Glomerular visceral epithelial cell (primary cell): ENCODE results near the gene PDAP1.
"Not testable (repeated sequence)": the region's sequence is repeated elsewhere in the genome, so short reads cannot be mapped to it uniquely, and the experiment has no call there.

ENCODE experiments used
- DNase-seq: peaks from one replicate; pipeline ENCODE4 v3.0.0-alpha.2; 2016; ENCODE audit errors: extremely low spot score

Gene PDAP1, protein sequence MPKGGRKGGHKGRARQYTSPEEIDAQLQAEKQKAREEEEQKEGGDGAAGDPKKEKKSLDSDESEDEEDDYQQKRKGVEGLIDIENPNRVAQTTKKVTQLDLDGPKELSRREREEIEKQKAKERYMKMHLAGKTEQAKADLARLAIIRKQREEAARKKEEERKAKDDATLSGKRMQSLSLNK

DNA sequence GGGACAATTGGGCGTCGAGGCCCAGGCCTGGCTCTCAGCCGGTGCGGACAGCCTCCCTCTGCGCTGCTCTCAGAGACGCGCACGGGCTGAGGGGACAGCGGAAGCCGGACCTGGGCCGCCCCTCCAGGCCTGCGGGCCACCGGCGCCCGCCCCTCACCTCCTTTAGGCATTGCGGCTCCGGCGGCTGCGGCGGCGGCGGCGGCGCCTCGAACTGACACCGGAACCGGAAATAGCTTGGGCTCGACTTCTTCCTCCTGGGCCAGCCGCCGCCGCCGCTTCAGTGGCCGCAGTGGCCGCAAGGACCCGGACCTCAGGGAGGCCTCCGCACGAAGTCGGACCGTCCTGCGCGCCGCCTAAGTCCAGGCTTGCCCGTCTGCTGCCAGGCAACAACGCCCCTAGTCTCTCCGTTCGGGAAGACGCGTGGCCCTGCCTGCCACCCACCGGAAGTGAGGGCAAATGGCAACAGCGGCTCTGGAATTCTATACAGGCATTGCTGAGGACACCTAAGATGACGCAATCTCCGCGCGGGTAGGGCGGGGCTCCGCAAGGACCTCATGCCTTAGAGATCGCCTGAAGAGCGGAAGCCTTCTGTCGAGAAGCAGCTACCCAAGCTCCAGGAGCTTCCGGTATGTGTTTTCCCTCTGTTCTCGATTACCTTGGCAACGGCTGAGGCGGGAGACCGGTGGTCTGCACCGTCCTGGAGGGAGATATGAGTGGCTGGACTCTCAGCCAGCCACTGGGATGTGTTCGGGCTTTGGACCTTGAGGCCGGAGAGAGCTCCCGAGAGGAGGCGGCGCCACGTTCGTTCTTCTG lies at the start of gene PDAP1, which contains the start of gene BUD31:
Gene PDAP1, minus strand, starts transcription at position 219 of the 813 bp plus-strand sequence. Its CDS starts 49 bp downstream, at position 170.
Gene BUD31, plus strand, starts transcription at position 591 of the 813 bp plus-strand sequence. CDS start 2,124 bp downstream, outside the sequence.
- DNase-seq, result peak; percentile 93

DNA sequence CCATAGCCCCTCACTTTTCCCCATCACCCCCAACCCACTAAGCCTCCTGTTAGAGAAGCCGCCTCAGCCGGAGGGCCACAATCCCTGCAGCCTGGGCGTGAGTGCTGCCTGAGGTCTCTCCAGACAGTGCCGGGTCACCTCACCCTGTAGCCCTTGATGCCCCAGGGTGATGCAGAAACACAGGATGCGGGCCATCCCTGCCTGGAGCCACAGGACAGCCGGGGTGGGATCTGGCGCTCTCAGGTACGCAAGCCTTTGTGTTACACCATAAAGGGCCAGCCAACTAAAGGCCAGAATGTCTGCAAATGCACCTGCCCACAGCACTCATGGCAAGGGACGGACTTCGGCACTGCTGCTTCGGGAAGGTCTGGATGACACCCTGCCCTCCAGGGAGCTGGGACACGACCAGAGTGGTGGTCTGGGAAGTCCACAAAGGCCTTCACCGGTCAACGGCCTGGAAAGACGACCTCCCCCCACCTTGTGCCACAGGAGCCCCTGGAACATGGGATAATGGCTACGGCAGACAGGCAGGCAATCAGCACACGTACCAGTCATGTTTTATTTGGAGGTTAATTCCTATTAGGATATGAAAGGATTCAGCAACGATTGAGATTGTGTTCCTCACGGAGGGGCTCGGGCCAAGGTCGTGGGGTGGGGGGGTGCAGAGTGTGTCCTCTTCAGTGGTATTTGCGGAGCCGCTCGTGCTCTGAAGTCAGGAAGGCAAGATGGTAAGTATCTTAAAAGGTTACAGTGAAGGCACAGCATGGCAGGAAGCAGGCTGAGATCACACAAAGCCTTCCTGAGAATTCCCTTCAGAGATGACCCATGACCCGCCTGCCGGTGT lies 49.5 kb upstream of the PDAP1 start:
- DNase-seq, result no peak

DNA sequence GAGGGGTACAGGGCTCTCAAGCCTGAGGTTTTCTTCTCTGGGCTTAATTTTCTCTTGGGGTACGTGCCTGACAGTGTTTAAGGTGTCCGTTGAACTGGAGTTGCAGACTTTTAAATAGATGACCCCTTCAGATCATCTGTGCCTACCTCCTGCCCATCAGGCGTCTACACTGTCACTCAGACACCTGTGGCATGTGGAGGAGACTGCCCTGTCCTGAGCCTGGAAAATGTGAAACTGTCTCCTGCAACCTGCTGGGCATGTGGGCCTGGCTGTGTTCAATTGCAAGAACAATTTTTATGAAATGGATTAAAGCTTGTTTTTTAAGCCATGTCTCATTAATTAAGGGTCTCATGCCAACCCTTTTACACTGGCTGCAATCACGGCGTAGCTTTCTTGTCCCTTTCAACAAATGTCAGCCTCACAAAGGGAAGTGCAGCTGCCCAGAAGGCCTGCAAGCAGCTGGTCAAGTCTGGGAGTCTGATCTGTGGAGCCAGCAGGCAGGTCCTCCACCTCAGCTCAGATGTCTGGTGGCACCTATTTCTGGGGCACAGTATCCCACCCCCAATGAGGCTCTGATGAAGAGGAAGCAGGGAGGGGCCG lies 48.8 kb upstream of the PDAP1 start:
- DNase-seq, result no peak

DNA sequence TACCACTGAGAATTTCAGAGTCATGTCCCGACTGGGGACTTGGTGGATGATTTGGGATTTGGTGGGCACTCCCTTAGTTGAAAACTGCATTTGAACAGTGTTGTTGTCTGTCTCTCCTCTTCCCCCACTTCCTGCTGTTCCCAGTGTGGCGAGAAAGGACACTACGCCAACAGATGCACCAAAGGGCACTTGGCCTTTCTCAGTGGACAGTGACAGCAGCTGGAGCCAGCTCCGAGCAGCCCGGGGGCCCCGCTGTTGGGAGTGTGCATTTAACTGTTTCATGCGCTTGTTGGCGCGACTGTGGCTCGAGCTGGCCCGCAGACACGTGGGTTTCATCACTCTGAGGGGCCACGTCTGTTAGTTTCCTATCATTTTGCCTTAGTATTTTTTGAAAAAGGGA lies 47.9 kb upstream of the PDAP1 start:
- no peak for DNase-seq

DNA sequence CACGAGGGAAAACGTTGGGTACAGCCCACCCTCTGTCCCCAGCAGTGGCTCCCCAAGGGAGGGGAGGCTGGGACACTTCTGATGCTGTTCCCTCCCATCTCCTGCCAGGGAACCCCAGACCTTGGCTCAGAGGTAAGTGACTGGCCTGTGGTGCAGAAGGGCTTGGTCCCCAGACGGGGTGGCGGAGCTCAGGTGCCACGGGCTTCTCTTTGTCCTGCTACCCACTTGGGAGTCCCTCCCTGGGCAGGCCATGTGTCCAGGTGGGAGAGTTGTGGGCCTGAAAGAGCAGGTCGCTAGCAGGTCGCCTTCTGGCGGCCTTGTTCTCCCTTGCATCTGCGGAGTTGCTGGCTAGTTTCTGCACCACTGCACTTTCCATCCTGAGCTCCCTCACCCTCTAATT lies 47.5 kb upstream of the PDAP1 start:
- no peak for DNase-seq

DNA sequence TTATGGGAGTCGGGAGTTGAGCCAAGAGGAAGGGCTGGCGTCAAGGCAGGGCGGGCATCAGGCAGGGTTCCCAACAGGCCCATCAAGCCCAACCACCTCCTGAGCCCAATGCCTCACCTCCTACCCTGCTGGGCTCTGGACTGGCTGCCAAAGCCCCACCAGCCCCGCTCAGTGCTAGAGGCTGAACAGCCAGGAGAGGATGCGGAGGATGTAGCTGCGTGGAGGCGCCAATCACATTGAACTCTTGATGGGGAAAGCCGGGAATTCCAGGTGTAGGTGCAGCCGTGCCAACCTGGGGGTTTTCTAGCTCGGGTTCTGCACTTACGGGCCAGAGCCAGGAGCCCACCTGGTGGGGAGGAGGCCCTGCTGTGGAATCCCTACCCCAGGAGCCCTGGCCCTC lies 44.7 kb upstream of the PDAP1 start:
- DNase-seq, result no peak

DNA sequence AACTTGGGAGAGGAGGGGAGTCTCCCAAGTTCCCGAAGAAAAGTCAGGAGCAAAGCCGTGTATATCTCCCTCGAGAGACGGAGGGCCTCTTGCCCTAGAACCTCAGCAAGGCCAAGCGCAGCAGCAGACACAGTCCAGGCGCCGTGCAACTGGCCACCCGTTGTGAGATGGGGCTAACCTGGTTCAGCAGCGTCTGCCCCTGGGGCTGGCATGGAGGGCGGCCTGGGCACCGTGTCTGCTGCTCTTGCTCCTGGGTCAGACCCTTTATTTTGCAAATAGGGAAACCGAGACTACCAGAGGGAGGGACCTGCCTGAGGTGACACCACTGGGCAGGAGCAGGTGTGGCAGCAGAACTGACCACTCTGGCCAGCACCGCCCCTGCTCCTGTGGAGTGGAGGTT lies 44.1 kb upstream of the PDAP1 start:
- DNase-seq, result no peak

DNA sequence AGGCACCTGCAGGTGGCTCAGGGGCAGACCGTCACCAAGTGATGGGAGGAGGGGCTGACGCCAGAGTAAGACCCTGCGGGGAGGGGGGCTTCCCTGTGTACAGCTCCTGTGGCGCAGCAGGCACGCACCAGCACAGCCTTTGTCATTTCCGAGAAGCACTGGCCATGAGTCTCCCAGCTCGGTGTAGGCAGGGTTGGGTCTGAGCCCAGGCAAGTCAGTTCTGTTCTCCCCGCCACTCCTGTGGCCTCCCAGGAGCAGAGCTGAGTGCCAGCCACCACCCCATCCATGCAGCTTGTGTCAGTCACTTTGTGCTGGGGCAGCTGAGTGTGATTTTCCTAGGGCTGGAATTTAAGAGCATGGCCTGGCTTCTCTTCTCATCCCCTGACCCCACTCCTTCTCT lies 43.5 kb upstream of the PDAP1 start:
- DNase-seq, result no peak

DNA sequence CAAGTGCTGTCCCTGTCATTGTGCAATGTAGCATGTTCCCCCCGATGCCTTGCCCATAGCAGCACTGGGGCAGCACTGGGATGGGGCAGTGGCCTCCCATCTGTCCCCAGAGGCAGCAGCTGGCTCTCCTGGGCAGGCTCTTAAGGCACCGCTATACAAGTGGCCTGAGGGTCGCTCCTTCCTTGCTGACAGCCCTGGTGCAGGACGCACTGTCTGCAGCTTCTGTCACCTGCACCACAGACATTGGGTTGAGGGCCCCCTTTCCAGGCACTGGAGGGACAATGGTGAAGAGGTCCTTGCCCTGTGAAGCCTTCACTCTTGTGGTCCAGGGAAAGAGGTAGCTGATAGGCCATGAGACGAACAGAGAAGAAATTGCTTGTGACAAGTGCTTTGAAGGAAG lies 40.9 kb upstream of the PDAP1 start:
- no peak for DNase-seq

DNA sequence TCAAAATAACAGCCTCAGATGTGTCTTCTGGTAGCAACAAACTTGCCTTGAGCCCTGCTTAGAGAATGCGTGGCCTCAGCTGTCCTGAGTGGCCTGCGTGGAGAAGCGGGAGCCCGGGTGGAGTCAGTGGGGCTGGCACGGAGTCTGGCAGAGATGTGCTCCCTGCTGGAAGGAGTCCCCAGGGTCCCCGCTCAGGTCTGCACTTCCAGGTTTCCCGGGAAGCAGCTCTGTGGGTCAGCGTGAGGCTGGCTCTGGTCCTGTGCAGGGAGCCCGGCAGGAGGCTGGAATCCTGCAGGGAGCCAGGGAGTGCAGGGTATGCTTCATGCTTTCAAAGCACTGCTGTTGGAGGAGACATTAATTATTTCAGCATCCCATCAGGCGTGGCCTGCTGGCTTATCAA lies 40.5 kb upstream of the PDAP1 start:
- DNase-seq, result no peak

DNA sequence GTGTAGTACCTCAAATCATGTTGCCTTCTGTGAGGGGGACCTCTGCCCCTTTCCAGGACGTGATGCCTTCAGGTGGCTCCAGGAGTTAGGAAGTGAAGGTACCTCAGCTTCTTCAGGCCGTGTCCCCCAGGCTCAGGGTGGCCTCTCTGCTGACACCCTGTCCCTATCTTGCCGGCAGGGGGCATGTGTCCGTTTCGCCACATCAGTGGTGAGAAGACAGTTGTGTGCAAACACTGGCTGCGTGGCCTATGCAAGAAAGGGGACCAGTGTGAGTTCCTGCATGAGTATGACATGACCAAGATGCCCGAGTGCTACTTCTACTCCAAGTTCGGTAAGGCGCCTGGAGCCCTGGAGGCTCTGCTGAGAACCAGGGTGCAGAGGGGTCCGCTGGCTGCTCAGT lies 39.5 kb upstream of the PDAP1 start:
- DNase-seq, result no peak

DNA sequence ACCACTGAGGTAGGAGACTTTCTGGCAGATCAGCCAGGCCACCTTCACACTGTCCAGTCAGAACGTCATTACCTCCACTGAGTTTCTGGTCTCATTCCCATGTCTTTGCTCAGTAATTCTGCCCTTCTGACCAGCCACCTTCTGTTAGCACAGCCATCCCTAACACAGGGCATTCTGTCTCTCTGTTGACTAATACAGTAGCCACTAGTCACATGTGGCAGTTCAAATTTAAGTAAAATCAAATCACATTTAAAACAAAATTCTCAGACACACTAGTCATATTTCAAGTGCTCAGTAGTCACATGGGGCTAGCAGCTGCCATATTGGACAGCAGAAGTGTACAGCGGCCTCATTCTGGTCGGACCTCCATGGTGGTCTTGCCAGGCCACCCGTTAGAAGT lies 37.7 kb upstream of the PDAP1 start:
- DNase-seq, result no peak

DNA sequence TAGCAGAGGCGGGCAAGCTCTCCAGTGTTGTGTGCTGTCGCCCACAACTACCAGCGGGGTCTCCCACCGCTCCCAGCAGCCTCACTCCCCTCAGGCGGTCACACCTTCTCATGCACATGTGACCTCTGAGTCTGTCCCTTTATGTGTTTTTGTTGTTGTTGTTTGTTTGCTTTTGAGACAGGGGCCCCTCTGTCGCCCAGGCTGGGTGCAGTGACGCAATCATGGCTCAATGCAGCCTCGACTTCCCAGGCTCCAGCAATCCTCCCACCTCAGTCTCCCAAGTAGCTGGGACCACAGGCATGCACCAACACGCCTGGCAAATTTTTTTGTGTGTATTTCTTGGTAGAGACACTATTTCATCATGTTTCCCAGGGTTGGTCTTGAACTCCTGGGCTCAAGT lies 31.8 kb upstream of the PDAP1 start:
- no peak for DNase-seq

DNA sequence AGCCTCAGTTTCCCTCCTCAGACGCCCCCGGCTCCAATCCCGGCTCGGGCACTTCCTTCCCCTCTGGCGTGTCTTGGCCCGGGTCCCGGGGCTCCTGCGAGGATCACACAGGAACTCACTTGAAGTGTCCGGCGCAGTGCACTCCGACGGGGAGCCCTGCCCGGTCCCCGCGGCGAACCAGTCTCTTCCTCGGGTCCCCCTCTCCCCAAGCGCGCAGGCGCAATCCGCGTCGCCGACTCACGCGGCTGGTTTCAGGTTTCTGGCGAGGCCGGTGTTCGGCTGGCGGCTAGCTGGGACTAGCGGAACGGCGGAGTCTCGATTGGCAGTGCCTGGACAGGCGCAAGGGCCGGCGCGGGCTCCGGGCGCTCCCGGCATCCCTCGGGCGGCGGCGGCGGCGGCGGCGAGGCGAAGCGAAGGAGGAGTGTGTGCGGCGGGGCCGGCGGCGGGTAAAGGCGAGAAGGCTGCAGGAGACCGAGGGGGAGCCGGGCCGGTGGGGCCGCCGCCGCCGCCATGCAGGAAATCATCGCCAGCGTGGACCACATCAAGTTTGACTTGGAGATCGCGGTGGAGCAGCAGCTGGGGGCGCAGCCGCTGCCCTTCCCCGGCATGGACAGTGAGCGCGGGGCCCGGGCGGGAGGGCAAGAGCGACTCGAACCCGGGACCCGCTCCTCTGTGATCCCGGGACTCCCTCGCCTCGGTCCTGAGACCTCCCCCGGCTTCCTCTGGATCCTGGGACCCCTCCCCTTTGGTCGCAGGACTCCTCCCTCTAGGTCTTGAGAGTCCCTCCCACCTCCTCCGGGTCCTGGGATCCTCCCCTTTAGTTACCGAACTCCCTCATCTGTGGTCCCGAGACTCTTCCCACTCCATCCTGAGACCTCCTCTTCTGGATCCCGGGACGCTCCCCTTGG lies 30.4 kb upstream of the PDAP1 start, which contains the start of the genes CPSF4 and PTCD1:
Gene CPSF4, plus strand, starts transcription at position 371 of the 908 bp plus-strand sequence. Its CDS starts 140 bp downstream, at position 511.
Gene PTCD1, minus strand, starts transcription at position 226 of the 908 bp plus-strand sequence. CDS start 3,556 bp downstream, outside the sequence.
- peak; percentile 93 for DNase-seq

DNA sequence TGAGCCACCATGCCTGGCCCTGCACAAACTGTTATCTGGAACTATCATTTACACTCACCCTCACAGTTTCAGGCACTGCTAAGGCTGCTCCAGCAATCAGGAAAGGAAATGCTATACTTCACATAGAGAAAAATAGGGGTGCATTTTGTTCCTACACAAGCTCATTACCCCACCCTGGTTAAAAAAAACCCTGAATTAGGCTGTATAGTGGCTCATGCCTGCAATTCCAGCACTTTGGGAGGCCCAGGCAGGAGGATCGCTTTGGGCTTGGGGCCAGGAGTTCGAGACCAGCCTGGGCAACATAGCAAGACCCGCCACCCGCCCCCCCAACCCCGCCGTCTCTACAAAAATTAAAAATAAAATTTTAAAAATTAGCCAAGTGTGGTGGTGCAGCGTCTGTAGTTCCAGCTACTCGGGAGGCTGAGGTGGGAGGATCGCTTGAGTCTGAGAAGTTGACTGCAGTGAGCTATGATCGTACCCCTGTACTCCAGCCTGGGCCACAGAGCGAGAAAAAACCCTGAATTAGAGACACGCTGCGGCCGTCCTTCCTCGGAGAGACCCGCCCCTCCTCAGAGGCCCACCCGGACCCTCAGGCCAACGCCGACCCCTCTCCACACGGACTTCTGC lies 29.7 kb upstream of the PDAP1 start:
- DNase-seq, result no peak

DNA sequence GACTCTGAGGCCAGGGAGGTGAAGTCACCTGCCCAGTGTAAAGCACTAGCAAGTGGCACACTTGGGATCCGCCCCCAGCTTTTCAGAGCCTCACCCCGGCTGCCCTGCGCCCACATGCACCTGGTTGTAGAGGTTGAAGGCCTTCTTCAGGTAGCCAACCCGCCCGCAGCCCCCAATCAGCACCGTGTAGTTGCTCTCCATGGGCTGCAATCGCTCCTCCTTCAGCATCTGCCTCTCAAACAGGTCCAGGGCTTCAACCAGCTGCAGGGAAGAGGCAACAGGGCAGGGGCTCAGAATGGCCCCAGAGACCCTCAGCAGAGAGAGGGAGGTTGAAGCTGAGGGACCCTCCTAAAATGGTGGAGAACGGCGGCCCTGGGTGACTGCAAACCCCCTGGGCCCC lies 24.8 kb upstream of the PDAP1 start:
- no peak for DNase-seq

DNA sequence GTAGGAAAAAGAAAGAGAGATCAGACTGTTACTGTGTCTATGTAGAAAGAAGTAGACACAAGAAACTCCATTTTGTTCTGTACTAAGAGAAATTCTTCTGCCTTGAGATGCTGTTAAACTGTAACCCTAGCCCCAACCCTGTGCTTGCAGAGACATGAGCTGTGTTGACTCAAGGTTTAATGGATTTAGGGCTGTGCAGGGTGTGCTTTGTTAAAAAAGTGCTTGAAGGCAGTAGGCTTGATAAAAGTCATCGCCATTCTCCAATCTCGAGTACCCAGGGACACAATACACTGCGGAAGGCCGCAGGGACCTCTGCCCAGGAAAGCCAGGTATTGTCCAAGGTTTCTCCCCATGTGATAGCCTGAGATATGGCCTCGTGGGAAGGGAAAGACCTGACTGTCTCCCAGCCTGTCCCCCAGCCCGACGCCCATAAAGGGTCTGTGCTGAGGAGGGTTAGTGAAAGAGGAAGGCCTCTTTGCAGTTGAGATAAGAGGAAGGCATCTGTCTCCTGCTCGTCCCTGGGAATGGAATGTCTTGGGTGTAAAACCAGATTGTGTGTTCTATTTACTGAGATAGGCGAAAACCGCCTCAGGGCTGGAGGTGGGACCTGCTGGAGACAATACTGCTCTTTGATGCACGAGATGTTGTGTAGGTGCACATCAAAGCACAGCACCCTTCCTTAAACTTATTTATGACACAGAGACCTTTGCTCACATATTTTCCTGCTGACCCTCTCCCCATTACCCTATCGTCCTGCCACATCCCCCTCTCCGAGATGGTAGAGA lies 23.6 kb upstream of the PDAP1 start:
- not testable (repeated sequence) for DNase-seq

DNA sequence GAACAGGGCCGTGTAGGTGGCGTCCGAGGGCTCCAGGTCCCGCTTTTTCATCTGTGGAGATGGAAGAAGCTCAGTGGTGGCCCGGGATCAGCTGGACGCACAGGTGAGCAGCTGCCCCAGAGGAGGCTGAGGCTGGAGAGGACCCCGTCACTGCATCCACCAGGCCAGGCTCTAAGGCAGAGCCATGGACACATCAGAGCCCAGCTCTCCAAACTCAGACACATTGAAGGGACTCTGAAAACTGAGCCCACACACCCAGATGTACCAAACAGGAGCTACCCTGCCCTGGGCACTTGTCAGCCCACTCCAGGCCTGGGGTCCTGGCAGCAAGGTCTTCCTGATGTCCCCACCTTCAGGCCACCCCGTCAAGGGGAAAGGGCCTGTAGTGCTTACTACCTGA lies 21.4 kb upstream of the PDAP1 start:
- no peak for DNase-seq

DNA sequence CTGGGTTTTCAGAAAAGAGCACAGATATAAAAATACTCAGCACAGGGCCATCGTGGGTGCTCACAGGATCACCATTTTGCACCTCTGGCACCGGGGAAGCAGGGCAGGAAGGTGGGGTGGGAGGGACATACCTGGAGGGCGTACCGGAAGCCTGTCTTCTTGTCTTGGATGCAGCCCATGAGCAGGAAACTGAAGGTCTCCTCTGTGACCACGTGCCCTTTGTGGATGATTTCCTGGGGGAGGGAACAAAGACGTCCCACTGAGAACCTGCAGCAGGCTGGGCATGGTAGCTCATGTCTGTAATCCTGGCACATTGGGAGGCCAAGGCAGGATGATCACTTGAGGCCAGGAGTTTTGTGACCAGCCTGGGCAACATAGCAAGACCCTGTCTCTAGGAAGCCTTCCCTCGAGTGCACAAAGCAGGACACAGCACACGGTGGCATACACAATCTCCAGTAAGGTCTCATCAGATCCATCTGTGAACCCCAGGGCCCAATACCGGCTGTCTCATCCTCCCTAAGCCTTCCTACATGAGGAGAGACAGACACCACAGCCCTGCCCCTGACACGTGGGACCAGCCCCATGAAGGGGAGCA lies 20.7 kb upstream of the PDAP1 start:
- DNase-seq, result no peak
